Stomach (tissue), 4 donors: ENCODE data around the gene ARHGAP4.

Experiments used
- CTCF ChIP-seq, 7 experiments: fragments of 450-650 bp in 4 of 7; fragments of 200-600 bp in 3 of 7; sonication (generic) in 3 of 7; IDR thresholded peaks; one replicate each; pipeline ENCODE4 v1.5.1; 2016 to 2019; ENCODE audit warnings: antibody characterized with exemption in 7 of 7, control low read depth in 2 of 7, mild to moderate bottlenecking in 1 of 7
- EP300 ChIP-seq: sonication (generic); formaldehyde crosslinking; IDR thresholded peaks from one replicate; pipeline ENCODE4 v1.6.1; 2017; ENCODE audit warnings: antibody characterized with exemption
- POLR2AphosphoS5 ChIP-seq, 3 donors: sonication (generic); formaldehyde crosslinking; IDR thresholded peaks; one replicate each; pipeline ENCODE4 v1.6.1; 2016; ENCODE audit warnings: antibody characterized with exemption in 3 of 3

- TF ChIP-seq CTCF (IDR thresholded peaks at IDR 0.05) (no peak), POLR2AphosphoS5 (IDR thresholded peaks at IDR 0.05) (no peak), EP300 (no peak)
Observed at GRCh38 chrX:153957224-153957623, 31.2 kb upstream of the ARHGAP4 start.
